Transverse colon (tissue), 4 donors: ENCODE results near the gene GABRA6. TPM values are rescaled to one million over a fixed set of nuclear protein-coding genes. Genes with fewer than 3 reads are reported as not detected.

Experiments
- DNase-seq: peaks from one replicate; pipeline ENCODE4 v3.0.0-alpha.2; 2019
- H3K27ac ChIP-seq, 4 donors: fragments of 200-600 bp; sonication (generic); 2 replicates each; pipeline ENCODE4 v1.5.1; 2016 to 2018; ENCODE audit warnings: inconsistent platforms in 4 of 4
- H3K27me3 ChIP-seq: fragments of 200-600 bp; sonication (generic); 2 replicates; pipeline ENCODE4 v1.5.1; 2017; ENCODE audit warnings: inconsistent platforms
- H3K36me3 ChIP-seq, 4 donors: fragments of 200-600 bp; sonication (generic); 2 replicates each; pipeline ENCODE4 v1.5.1; 2017 to 2019; ENCODE audit warnings: inconsistent platforms in 4 of 4
- H3K4me1 ChIP-seq, 4 donors: fragments of 200-600 bp; sonication (generic); 2 replicates each; pipeline ENCODE4 v1.5.1; 2017 to 2020; ENCODE audit warnings: inconsistent platforms in 4 of 4
- H3K4me3 ChIP-seq, 4 donors: fragments of 200-600 bp; sonication (generic); 1 replicate in 1 of 4; 2 replicates in 3 of 4; pipeline versions ENCODE4 v1.5.1 to v1.6.1; 2017 to 2019; ENCODE audit warnings: inconsistent platforms in 4 of 4
- H3K9me3 ChIP-seq, 2 donors: fragments of 200-600 bp; sonication (generic); 2 replicates each; pipeline ENCODE4 v1.5.1; 2017 to 2019; ENCODE audit warnings: inconsistent platforms in 2 of 2
- CTCF ChIP-seq, 5 experiments: fragments of 200-600 bp in 3 of 5; fragments of 450-650 bp in 2 of 5; sonication (generic) in 3 of 5; IDR thresholded peaks; 1 replicate in 2 of 5; 2 replicates in 3 of 5; pipeline ENCODE4 v1.5.1; 2016 to 2017; ENCODE audit warnings: antibody characterized with exemption in 5 of 5, inconsistent platforms in 3 of 5, mild to moderate bottlenecking in 2 of 5, moderate library complexity in 1 of 5
- EP300 ChIP-seq: sonication (generic); formaldehyde crosslinking; IDR thresholded peaks from one replicate; pipeline ENCODE4 v1.6.1; 2017; ENCODE audit warnings: antibody characterized with exemption, low read depth
- POLR2A ChIP-seq: fragments of 450-650 bp; IDR thresholded peaks from one replicate; pipeline ENCODE4 v1.6.1; 2016; ENCODE audit warnings: antibody characterized with exemption, mild to moderate bottlenecking, moderate library complexity
- POLR2AphosphoS5 ChIP-seq, 3 donors: sonication (generic); formaldehyde crosslinking; IDR thresholded peaks; one replicate each; pipeline ENCODE4 v1.6.1; 2016; ENCODE audit warnings: antibody characterized with exemption in 3 of 3
- WGBS, 2 donors: methylation state at CpG; one replicate each; pipeline ENCODE4 v1.1.5; 2018; ENCODE audit warnings: low coverage in 1 of 2; 5-methylcytosine and 5-hydroxymethylcytosine counted together
- in situ Hi-C, 4 donors: fragments of 200-750 bp; cut with MboI; loops; one replicate each; pipeline versions ENCODE4 v1.15.0 to v1.15.1; 2017; ENCODE audit warnings: low sequenced_read_pairs in 3 of 4, low pct_ligation_motif_present in 1 of 4, low pct_unique_long_range_greater_than_20kb in 1 of 4
- intact Hi-C: fragments of 100-400 bp; cut with DNase I; formaldehyde crosslinking; loops from one replicate; pipeline ENCODE4 v1.15.1; 2023; ENCODE audit warnings: low total_unique reads
- total RNA-seq, 4 donors: library from RNA; depleted of rRNA; stranded (reverse); fragments of >200 nt; gene quantifications; one replicate each; pipeline ENCODE4 v1.1.0, GENCODE V29; 2016

GABRA6 gene
- total RNA-seq, 4 donors from 2014 or later = not detected

- in situ Hi-C loops = no loop called here
- intact Hi-C loops = no loop called here
Measured at GRCh38 chr5:161686881-161687280, 1.4 kb downstream of the GABRA6 start.

GRCh38 chr5:161687316-161687715 lies 1.8 kb downstream of the GABRA6 start:
- no peaks in the 10 kb centered on the region for H3K27me3 ChIP-seq
- DNase-seq = no peak
- no peaks in the 10 kb centered on the region for H3K9me3 ChIP-seq
- in situ Hi-C loops = no loop called here
- intact Hi-C loops = no loop called here
- no peak overlapping the region for H3K27ac ChIP-seq
- WGBS, 2 donors = 58 to 67% methylated on average over 2 of the region's 2 CpGs
- TF ChIP-seq POLR2AphosphoS5 (IDR thresholded peaks at IDR 0.05) = no peak
- no peak for TF ChIP-seq POLR2A
- TF ChIP-seq CTCF (IDR thresholded peaks at IDR 0.05) = no peak
- no peak for TF ChIP-seq EP300
- no peaks in the 10 kb centered on the region for H3K36me3 ChIP-seq
- no peaks in the 10 kb centered on the region for H3K4me1 ChIP-seq
- H3K4me3 ChIP-seq = no peak overlapping the region

More at GRCh38 chr5:161686881-161687280, 1.4 kb downstream of the GABRA6 start:
- Histone ChIP-seq H3K27ac (no peak overlapping the region), H3K4me3 (no peak overlapping the region), H3K27me3 (no peaks in the 10 kb centered on the region), H3K4me1 (no peaks in the 10 kb centered on the region), H3K36me3 (no peaks in the 10 kb centered on the region), H3K9me3 (no peaks in the 10 kb centered on the region)
- 82 to 89% methylated on average over 3 of the region's 3 CpGs for WGBS, 2 donors
- TF ChIP-seq POLR2AphosphoS5 (IDR thresholded peaks at IDR 0.05) (no peak), CTCF (IDR thresholded peaks at IDR 0.05) (no peak), POLR2A (no peak), EP300 (no peak)
- no peak for DNase-seq

- H3K27me3 ChIP-seq = no peaks in the 10 kb centered on the region
- H3K9me3 ChIP-seq = no peaks in the 10 kb centered on the region
- intact Hi-C loops = no loop called here
- 46 to 52% methylated on average over 2 to 7 of the region's 7 CpGs for WGBS, 2 donors
- H3K36me3 ChIP-seq = no peaks in the 10 kb centered on the region
- no peak overlapping the region for H3K27ac ChIP-seq
- DNase-seq = no peak
- TF ChIP-seq POLR2A (no peak), POLR2AphosphoS5 (IDR thresholded peaks at IDR 0.05) (no peak), CTCF (IDR thresholded peaks at IDR 0.05) (no peak), EP300 (no peak)
- no peak overlapping the region for H3K4me3 ChIP-seq
- no peaks in the 10 kb centered on the region for H3K4me1 ChIP-seq
- in situ Hi-C loops = no loop called here
Measured at GRCh38 chr5:161691911-161692310, 6.4 kb downstream of the GABRA6 start.

- WGBS, 2 donors = 68 to 75% methylated on average over 4 of the region's 4 CpGs
- H3K9me3 ChIP-seq = no peaks in the 10 kb centered on the region
- intact Hi-C loops = no loop called here
Measured at GRCh38 chr5:161697001-161697400, 11.5 kb downstream of the GABRA6 start.

More at GRCh38 chr5:161697001-161697400, 11.5 kb downstream of the GABRA6 start:
- Histone ChIP-seq H3K4me1 (no peaks in the 10 kb centered on the region), H3K27me3 (no peaks in the 10 kb centered on the region), H3K4me3 (no peak overlapping the region), H3K36me3 (no peaks in the 10 kb centered on the region), H3K27ac (no peak overlapping the region)
- no peak for TF ChIP-seq POLR2A
- no peak for TF ChIP-seq EP300
- TF ChIP-seq POLR2AphosphoS5 (IDR thresholded peaks at IDR 0.05) = no peak
- TF ChIP-seq CTCF (IDR thresholded peaks at IDR 0.05) = no peak
- in situ Hi-C loops = no loop called here
- DNase-seq = no peak
